GM21423 (cell line): ENCODE measurements around the gene RNFT2.
"Not testable (repeated sequence)": the region's sequence is repeated elsewhere in the genome, so short reads cannot be mapped to it uniquely, and the experiment has no call there.

ENCODE experiments used
- ATAC-seq: cut with Tn5 transposase; IDR thresholded peaks from one replicate; pipeline ENCODE4 v1.9.1; 2021; ENCODE audit warnings: mild to moderate bottlenecking, moderate library complexity; ENCODE audit not compliant: unreplicated experiment

Gene RNFT2

DNA sequence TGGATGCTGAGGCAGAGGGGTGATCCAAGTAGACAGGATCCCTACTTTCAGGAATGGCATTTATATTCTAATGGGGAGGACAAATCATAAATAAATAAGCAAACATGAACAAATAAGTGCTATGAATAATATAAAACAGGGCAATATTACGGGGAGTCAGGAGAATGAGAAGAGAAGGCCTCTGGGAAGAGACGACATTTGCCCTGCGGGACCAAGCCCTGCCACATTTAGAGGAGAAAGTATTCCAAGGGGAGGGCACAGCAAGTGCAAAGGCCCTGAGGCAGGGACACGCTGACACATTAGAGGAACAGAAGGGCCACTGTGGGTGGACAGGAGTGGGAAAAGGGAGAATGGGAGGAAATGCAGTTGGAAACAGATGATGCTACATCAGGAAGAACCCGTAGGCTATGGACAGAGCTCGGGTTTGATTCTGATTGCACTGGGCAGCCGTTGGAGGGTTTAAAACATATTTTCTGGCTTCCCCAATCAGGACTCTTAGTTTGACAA lies 1.3 kb downstream of the RNFT2 start:
- no peak for ATAC-seq

DNA sequence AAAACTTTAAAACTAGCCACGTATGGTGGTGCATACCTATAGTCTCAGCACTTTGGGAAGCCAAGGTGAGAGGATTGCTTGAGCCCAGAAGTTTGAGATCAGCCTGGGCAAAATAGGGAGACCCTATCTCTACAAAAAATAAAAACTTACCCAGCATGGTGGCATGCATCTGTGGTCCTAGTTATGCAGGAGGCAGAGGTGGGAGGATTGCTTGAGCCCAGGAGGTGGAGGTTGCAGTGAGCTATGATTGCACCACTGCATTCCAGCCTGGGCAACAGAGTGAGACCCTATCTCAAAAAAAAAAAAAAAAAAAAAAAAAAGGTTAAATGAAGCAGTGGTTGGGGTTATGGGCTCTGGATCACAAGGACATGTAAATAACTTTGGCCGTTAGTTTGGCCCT lies 4.7 kb downstream of the RNFT2 start:
- not testable (repeated sequence) for ATAC-seq

DNA sequence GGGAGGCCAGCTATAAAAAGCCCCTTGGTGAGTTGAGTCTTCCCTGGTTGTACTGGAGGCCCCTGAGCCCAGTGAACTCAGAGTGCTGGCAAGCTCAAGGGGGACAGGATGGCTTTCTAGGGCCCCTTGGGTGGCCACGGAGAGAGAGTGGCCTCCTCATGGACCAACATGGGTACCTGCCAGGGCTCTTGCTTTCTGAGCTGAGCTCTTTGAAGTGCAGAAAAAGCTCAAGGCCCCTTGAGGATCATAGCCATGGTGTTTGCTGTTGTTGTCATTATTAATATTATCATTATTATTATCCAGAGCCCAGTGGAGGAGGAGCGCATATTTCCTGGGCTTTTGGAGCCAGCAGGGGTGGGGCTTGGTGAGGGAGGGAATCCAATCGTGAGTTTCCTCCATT lies 6.7 kb downstream of the RNFT2 start:
- no peak for ATAC-seq

DNA sequence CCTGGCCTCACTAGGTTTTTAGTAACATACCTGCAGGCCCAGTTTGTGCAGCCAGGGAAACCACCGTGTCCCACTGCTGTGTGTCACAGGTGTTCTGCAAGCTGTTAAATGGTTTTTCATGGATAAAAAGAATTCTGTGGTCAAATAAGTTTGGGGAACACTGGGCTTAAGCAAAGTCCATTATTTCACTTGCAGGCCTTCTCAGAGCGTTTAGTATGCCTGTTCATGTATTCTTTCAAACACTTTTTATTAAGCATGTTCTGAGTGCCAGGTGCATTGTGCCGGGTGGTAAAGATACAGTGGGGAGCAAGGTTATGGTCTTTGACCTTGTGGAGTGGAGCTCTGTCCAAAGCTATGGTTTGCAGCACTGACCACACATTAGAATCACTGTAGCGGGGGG lies 7.4 kb downstream of the RNFT2 start:
- no peak for ATAC-seq

GRCh38 chr12:116749884-116750283 lies 11.8 kb downstream of the RNFT2 start:
- no peak for ATAC-seq

GRCh38 chr12:116750298-116750697 lies 12.2 kb downstream of the RNFT2 start:
- ATAC-seq = no peak

DNA sequence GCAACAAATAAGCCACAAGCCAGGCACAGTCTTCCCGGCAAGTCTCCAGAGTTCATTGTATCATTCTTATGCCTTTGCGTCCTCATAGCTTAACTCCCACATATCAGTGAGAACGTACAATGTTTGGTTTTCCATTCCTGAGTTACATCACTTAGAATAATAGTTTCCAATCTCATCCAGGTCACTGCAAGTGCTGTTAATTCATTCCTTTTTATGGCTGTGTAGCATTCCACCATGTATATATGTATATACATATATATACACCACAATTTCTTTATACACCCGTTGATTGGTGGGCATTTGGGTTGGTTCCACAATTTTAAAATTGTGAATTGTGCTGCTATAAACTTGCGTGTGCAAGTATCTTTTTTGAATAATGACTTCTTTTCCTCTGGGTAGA lies 16.0 kb downstream of the RNFT2 start:
- not testable (repeated sequence) for ATAC-seq

DNA sequence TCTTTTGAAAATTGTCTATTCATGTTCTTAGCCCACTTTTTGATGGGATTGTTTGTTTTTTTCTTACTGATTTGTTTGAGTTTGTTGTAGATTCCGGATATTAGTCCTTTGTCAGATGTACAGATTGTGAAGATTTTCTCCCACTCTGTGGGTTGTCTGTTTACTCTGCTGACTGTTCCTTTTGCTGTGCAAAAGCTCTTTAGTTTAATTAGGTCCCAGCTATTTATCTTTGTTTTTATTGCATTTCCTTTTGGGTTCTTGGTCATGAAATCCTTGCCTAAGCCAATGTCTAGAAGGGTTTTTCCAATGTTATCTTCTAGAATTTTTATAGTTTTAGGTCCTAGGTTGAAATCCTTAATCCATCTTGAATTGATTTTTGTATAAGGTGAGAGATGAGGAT lies 16.7 kb downstream of the RNFT2 start:
- not testable (repeated sequence) for ATAC-seq

GRCh38 chr12:116759783-116760621 lies 21.9 kb downstream of the RNFT2 start:
- ATAC-seq = no peak

- ATAC-seq = no peak
These were observed 22.5 kb downstream of the RNFT2 start for GRCh38 chr12:116760622-116761020.

DNA sequence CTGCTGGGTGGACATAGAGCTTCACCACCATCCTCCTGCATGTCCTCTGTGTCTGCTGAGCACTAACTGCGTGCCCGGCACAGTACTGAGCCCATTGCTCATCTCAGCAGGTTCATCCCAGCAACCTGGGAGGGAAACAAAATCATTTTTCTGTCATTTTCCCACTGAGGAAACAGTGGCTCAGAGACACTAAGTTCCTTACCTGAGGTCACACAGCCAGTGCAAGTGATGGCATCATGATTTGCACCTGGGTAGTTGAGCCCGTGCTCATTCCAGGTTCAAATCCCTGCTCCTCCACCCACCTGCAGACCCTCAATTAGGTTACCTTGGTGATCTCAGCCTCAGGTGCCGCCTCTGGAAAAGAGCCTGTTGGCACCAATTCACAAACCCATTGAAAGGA lies 23.4 kb downstream of the RNFT2 start:
- no peak for ATAC-seq

DNA sequence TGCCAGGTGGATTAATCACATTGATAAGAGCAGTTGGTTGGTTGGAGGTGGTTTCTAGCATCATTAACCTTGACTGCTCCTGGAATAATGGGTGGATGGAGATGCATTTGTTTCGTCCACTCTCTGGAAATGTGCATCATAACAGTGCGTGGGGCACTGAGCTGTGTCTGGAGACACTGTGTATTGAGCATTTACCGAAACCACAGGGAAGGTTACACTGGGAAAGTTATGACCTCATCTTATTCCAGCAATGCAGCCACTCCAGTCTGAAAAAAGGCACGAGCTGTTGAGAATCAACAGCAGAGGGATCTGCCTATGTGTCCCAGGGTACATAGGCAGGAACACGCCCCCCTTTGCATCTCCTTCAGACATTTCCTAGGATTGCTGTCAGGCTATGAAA lies 27.2 kb downstream of the RNFT2 start:
- no peak for ATAC-seq

- no peak for ATAC-seq
These were observed 28.2 kb downstream of the RNFT2 start for GRCh38 chr12:116766285-116766684.

DNA sequence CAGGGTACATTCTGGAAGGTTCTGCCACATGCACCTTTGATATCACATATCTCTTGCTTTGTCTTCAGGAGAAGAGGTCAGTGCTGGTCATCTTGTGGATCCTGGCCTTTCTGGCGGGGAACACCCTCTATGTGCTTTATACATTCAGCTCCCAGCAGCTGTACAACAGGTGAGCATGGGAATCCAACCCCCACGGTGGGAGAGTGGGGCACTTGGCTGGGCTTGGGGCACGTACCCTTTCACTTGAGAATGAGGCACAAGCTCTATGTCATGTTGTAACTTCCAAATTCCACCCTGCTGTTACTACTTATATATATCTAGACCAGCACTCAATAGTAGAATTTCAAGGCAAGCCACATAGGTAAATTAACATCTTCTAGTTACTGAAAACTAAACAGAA lies 28.6 kb downstream of the RNFT2 start:
- no peak for ATAC-seq

DNA sequence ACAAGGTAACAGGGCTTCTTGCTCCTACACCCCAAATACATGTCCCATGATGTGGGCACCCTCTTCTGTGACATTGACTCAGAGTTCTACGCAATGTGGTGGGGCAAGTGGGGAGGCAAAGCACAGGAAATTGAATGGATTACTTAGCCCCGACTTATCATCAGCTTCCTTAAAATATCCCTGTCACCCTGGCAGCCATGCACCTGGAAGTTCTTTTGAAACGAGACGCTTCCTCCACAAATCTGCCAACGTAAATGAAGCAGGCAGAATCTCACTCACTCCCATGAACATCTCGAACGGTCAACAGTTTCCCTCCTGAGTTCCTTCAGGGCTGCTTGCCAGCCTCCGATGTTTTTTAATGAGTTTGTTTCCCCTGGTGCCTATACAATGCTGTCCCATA lies 33.5 kb downstream of the RNFT2 start:
- no peak for ATAC-seq

GRCh38 chr12:116773276-116773731 lies 35.2 kb downstream of the RNFT2 start:
- no peak for ATAC-seq

DNA sequence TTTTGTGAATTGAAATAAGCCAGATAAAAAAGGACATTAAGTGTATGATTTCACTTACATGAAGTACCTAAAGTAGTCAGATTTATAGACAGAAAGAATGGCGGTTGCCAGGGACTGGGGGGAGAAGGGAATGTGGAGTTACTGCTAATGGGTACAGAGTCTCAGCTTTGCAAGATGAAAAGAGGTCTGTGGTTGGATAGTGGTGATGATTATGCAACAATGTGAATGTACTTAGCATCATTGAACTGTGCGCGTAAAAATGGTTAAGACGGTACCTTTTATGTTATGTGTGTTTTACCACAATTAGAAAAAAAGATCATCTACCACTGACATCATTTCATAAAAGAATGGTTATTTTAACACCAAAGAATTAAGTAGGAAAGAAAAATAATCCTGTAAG lies 35.9 kb downstream of the RNFT2 start:
- no peak for ATAC-seq

GRCh38 chr12:116777245-116777644 lies 39.1 kb downstream of the RNFT2 start:
- ATAC-seq = no peak

- no peak for ATAC-seq
These were observed 41.5 kb downstream of the RNFT2 start for GRCh38 chr12:116779597-116779996.

DNA sequence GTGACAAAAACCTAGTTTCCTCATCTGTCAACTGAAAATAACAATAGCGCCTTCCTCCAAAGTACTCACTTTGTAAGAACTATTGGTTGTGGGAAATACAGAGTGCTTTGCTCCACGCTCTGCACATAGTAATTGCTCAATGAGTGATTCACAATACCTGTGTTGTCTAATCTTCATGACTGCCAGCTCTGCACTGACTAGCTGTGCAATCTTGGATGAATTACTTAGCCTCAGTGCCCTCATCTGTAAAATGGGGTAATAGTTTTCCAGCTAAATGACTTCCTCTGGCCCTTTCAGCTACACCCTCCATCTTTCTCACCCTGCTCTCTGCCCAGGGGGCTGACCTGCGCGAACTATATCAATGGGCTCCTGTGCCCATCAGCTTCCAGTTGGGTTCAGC lies 42.8 kb downstream of the RNFT2 start:
- no peak for ATAC-seq

DNA sequence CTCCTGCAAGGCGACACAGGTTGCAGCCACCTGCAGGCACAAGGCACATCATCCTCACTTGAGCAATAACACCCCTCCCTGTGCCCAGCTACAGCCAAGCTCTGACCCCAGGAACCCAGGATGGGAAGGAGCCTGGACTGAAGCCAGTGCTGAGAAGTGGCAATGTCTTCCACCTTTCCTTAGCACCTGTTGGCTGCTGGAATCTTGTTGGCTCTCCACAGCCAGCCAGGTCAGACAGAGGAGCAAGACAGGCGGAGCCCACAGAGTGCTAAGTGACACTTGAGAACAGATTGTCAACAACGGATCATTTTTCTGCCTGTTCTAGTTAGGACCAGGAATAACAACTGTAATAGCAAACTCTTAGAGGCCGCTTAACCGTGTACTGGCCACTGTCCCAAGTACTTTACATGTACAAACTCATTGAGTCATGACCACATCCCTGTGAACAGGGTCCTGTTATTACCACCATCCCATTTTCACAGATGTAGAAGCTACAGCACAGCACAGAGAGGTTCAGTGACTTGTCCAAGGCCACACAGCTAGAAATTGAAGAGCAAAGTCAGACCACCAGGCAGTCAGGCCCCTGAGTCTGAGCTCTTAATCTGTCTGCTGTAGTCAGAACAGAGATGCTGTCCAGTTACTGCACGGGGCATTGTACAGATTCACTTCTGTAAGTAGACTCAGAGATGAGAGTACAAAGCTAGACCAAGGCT lies 45.6 kb downstream of the RNFT2 start:
- ATAC-seq = no peak

- ATAC-seq = no peak
These were observed 46.1 kb downstream of the RNFT2 start for GRCh38 chr12:116784238-116784612.
